ENCODE data around the gene RBM4B.

Gene RBM4B

GRCh38 chr11:66704659-66705360 lies 27.1 kb upstream of the RBM4B start:
- H3K27ac ChIP-seq = no peak overlapping the region
- TF ChIP-seq ZFX (IDR thresholded peaks at IDR 0.05) (no peak), CTCF (conservative IDR thresholded peaks at IDR 0.05) (no peak)

- TF ChIP-seq ZFX (IDR thresholded peaks at IDR 0.05) (no peak), CTCF (conservative IDR thresholded peaks at IDR 0.05) (no peak)
- H3K27ac ChIP-seq = no peak overlapping the region
Measured at GRCh38 chr11:66701432-66702240, 23.9 kb upstream of the RBM4B start.

GRCh38 chr11:66700742-66701141 lies 23.1 kb upstream of the RBM4B start:
- no peak for TF ChIP-seq ZFX (IDR thresholded peaks at IDR 0.05)
- no peak for TF ChIP-seq CTCF (conservative IDR thresholded peaks at IDR 0.05)
- no peak overlapping the region for H3K27ac ChIP-seq

- no peak overlapping the region for H3K27ac ChIP-seq
- TF ChIP-seq ZFX (IDR thresholded peaks at IDR 0.05) (no peak), CTCF (conservative IDR thresholded peaks at IDR 0.05) (no peak)
Measured at GRCh38 chr11:66700337-66700736, 22.6 kb upstream of the RBM4B start.

- TF ChIP-seq CTCF (conservative IDR thresholded peaks at IDR 0.05) (no peak), ZFX (IDR thresholded peaks at IDR 0.05) (no peak)
- no peak overlapping the region for H3K27ac ChIP-seq
Measured at GRCh38 chr11:66698491-66698890, 20.8 kb upstream of the RBM4B start.

- H3K27ac ChIP-seq = no peak overlapping the region
- TF ChIP-seq ZFX (IDR thresholded peaks at IDR 0.05) = no peak
- TF ChIP-seq CTCF (conservative IDR thresholded peaks at IDR 0.05) = no peak
Measured at GRCh38 chr11:66697988-66698387, 20.3 kb upstream of the RBM4B start.

- no peak for TF ChIP-seq CTCF (conservative IDR thresholded peaks at IDR 0.05)
- no peak for TF ChIP-seq ZFX (IDR thresholded peaks at IDR 0.05)
- no peak overlapping the region for H3K27ac ChIP-seq
Measured at GRCh38 chr11:66696146-66696545, 18.5 kb upstream of the RBM4B start.
